Keratinocyte (primary cell): Measurements from ENCODE around the gene KCNH2. TPM values are rescaled to one million over a fixed set of nuclear protein-coding genes. Genes with fewer than 3 reads are reported as not detected.

Source experiments
- DNase-seq: peaks from one replicate; pipeline ENCODE4 v3.0.0-alpha.2; 2011; ENCODE audit warnings: low read depth, missing footprints, low spot score
- FAIRE-seq: peaks from 2 replicates; lab custom pipeline; 2011; peaks lifted over from hg19 to GRCh38; lab: Jason Lieb, UNC
- H2AFZ ChIP-seq: 2 replicates; pipeline ENCODE4 v1.6.0; 2012; ENCODE audit warnings: low read length, control low read depth, inconsistent platforms; ENCODE audit not compliant: control insufficient read depth
- H3K27ac ChIP-seq: 2 replicates; pipeline ENCODE4 v1.5.1; 2011; ENCODE audit warnings: low read length; ENCODE audit not compliant: control insufficient read depth, insufficient read depth
- H3K27me3 ChIP-seq: 3 replicates; pipeline ENCODE4 v1.6.0; 2011; ENCODE audit warnings: low read length; ENCODE audit not compliant: control insufficient read depth, insufficient read depth; ENCODE audit errors: extremely low read depth
- H3K36me3 ChIP-seq, 2 experiments: 2 replicates in 1 of 2; 3 replicates in 1 of 2; pipeline ENCODE4 v1.5.1; 2011; ENCODE audit warnings: low read length in 2 of 2, mild to moderate bottlenecking in 1 of 2; ENCODE audit not compliant: control insufficient read depth in 2 of 2, insufficient read depth in 2 of 2; ENCODE audit errors: extremely low read depth in 1 of 2
- H3K4me1 ChIP-seq: 3 replicates; pipeline ENCODE4 v1.5.1; 2011; ENCODE audit warnings: low read length; ENCODE audit not compliant: control insufficient read depth, insufficient read depth; ENCODE audit errors: extremely low read depth
- H3K4me2 ChIP-seq: 3 replicates; pipeline ENCODE4 v1.6.0; 2011; ENCODE audit warnings: low read depth, low read length; ENCODE audit not compliant: control insufficient read depth, insufficient read depth; ENCODE audit errors: extremely low read depth
- H3K4me3 ChIP-seq, 3 experiments: fragments of 200-600 bp in 1 of 3; sonication (generic) in 1 of 3; 2 replicates in 2 of 3; 3 replicates in 1 of 3; pipeline ENCODE4 v1.5.1; 2011 to 2016; ENCODE audit warnings: low read length in 3 of 3, mild to moderate bottlenecking in 3 of 3, control low read depth in 2 of 3, inconsistent platforms in 1 of 3, low read depth in 1 of 3, mixed read lengths in 1 of 3, mixed run types in 1 of 3, moderate library complexity in 1 of 3; ENCODE audit not compliant: control insufficient read depth in 2 of 3, insufficient read depth in 2 of 3; ENCODE audit errors: extremely low read depth in 1 of 3
- H3K79me2 ChIP-seq: 2 replicates; pipeline ENCODE4 v1.6.0; 2012; ENCODE audit warnings: low read length; ENCODE audit not compliant: control insufficient read depth, insufficient read depth
- H3K9ac ChIP-seq: 3 replicates; pipeline ENCODE4 v1.6.0; 2011; ENCODE audit warnings: low read length; ENCODE audit not compliant: control insufficient read depth, insufficient read depth; ENCODE audit errors: extremely low read depth
- H3K9me1 ChIP-seq: 3 replicates; pipeline ENCODE4 v1.6.0; 2011; ENCODE audit warnings: low read length; ENCODE audit not compliant: control insufficient read depth, insufficient read depth; ENCODE audit errors: extremely low read depth
- H3K9me3 ChIP-seq: 2 replicates; pipeline ENCODE4 v1.5.1; 2012; ENCODE audit warnings: low read depth, low read length; ENCODE audit not compliant: control insufficient read depth
- H4K20me1 ChIP-seq: 3 replicates; pipeline ENCODE4 v1.6.0; 2011; ENCODE audit warnings: low read length; ENCODE audit not compliant: control insufficient read depth, insufficient read depth; ENCODE audit errors: extremely low read depth
- EZH2 ChIP-seq: IDR thresholded peaks from one replicate; pipeline ENCODE4 v1.6.1; 2012; ENCODE audit warnings: inconsistent platforms, mild to moderate bottlenecking, low read length, moderate library complexity
- dilution Hi-C: fragments of 300-500 bp; cut with MboI; formaldehyde crosslinking; loops from one replicate; pipeline ENCODE4 v1.7.0; 2020; ENCODE audit warnings: low sequenced_read_pairs; ENCODE audit not compliant: extremely low pct_ligation_motif_present
- polyA plus RNA-seq, 5 experiments: library from polyadenylated mRNA; depleted of rRNA in 3 of 5; stranded (reverse) in 3 of 5; stranded (forward) in 1 of 5; unstranded in 1 of 5; fragments of >200 nt; gene quantifications; 1 replicate in 1 of 5; 2 replicates in 3 of 5; 3 replicates in 1 of 5; pipeline versions ENCODE4 v1.2.1 to v1.2.3, GENCODE V29; 2011 to 2012; ENCODE audit warnings: missing spikeins in 2 of 5, low read depth in 1 of 5, low replicate concordance in 1 of 5
- TF ChIP-seq, protein P1 (sequence below), 3 experiments: IDR thresholded peaks in 1 of 3; conservative IDR thresholded peaks in 1 of 3; optimal IDR thresholded peaks in 1 of 3; 2 replicates in 2 of 3; 3 replicates in 1 of 3; pipeline versions ENCODE3 to v1.5.1; 2011; ENCODE audit warnings: low read length in 3 of 3, mild to moderate bottlenecking in 3 of 3, moderate library complexity in 2 of 3, control low read depth in 1 of 3, inconsistent platforms in 1 of 3; ENCODE audit not compliant: insufficient read depth in 2 of 3; ENCODE audit errors: extremely low read depth in 1 of 3

KCNH2 gene
- polyA plus RNA-seq, 1 donor (not counting 4 experiments of a cell fraction or from before 2014, with no cell fraction given), result 0.03 TPM

DNA sequence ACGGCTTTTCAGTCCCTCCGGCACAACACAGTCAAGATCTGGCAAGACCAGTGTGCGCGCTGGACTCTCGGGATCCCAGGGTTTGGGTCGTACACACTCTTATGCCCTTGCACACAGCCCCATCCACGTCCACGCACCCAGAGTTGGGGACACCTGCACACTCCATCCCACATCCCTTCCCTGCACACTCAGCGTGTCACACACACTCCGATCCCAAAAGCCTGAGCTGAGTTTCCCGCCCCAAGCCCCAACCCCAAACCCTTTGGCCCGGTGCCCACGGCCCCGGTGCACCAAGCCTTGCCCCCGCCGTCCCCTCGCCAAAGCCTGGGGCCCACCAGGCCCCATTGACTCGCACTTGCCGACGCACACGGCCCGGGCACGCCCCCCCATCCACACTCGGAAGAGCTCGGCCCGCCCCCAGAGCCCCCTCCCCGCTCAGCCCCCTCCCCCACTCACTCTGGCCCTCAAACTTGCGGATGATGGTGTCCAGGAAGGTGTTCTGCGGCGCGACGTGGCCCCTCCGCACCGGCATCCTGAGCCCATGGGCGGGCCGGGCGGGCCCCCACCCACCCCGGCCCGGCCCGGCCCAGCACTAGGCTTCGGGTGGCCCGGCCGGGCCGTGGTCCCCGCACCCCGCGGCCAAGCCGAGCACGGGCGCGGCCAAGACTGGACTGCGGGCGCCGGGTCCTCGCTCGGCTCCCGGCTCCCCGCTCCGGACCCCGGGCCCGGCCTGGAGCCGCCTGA lies 567 bp downstream of the KCNH2 start:
- dilution Hi-C loops, result no loop called here
- TF ChIP-seq EZH2, result peak; percentile 92
- TF ChIP-seq, protein P1, sequence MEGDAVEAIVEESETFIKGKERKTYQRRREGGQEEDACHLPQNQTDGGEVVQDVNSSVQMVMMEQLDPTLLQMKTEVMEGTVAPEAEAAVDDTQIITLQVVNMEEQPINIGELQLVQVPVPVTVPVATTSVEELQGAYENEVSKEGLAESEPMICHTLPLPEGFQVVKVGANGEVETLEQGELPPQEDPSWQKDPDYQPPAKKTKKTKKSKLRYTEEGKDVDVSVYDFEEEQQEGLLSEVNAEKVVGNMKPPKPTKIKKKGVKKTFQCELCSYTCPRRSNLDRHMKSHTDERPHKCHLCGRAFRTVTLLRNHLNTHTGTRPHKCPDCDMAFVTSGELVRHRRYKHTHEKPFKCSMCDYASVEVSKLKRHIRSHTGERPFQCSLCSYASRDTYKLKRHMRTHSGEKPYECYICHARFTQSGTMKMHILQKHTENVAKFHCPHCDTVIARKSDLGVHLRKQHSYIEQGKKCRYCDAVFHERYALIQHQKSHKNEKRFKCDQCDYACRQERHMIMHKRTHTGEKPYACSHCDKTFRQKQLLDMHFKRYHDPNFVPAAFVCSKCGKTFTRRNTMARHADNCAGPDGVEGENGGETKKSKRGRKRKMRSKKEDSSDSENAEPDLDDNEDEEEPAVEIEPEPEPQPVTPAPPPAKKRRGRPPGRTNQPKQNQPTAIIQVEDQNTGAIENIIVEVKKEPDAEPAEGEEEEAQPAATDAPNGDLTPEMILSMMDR (optimal IDR thresholded peaks at IDR 0.05 in 1 of 3, IDR thresholded peaks at IDR 0.05 in 1 of 3, conservative IDR thresholded peaks at IDR 0.05 in 1 of 3; ENCODE audit: extremely low read depth in 1 of 3, insufficient read depth in 2 of 3, low read length in 3 of 3), result no peak
- FAIRE-seq, result no peak

DNA sequence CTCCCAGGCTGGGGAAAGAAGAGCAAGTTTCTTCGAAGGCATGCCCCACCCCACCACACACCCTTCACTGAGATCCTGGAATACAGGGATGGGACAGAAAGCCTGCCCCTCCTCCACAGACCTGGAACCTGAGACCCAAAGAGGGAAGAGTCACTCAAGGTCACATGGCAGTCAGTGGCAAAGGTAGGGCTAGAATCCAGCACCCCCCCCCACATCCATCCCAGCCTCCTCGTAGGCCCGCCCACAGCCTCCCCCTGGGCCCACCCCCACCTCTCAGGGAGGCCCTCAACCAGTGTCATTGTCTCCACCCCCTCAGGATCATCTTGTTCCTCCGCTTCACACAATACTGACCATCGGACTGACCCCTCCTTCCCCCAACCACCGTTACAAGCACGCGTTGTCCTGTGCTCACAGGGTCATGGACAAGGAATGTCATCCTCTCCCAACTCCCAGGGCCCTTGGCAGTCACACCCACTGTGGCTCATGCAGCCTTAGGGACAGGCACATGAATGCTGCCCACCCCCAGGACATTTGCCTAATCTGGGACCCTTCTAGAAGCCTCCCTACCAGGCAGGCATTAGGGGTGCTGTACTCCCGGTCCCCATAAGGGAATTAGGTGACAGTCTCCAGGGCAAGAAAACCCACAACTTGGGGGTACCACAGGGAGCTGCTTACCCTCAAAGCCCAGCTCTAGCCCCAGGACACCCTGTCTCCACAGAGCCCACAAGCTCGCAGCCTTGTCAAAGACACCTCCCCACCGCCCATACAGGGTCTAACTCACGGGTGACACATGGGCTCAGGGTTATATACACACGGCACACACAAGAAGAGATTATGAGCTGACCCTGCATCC lies 1.4 kb downstream of the KCNH2 start:
- Histone ChIP-seq H3K9me1 (no peaks in the 10 kb centered on the region), H3K4me3 (no peak overlapping the region), H3K9me3 (no peaks in the 10 kb centered on the region), H3K79me2 (no peaks in the 10 kb centered on the region), H3K9ac (no peak overlapping the region), H2AFZ (no peak overlapping the region), H3K4me1 (peaks cover 2% of the 10 kb centered on the region), H3K27ac (no peak overlapping the region), H4K20me1 (no peaks in the 10 kb centered on the region), H3K27me3 (peaks cover 78% of the 10 kb centered on the region), H3K4me2 (no peak overlapping the region), H3K36me3 (no peaks in the 10 kb centered on the region)
- no peak for DNase-seq
- no peak for FAIRE-seq
- dilution Hi-C loops, result no loop called here
- TF ChIP-seq EZH2, result no peak
- TF ChIP-seq, protein P1 (optimal IDR thresholded peaks at IDR 0.05 in 1 of 3, IDR thresholded peaks at IDR 0.05 in 1 of 3, conservative IDR thresholded peaks at IDR 0.05 in 1 of 3; ENCODE audit: extremely low read depth in 1 of 3, insufficient read depth in 2 of 3, low read length in 3 of 3), result no peak

More for the DNA sequence above, 567 bp downstream of the KCNH2 start:
- H3K9ac ChIP-seq, result no peak overlapping the region
- H3K4me1 ChIP-seq, result peaks cover 2% of the 10 kb centered on the region
- no peak overlapping the region for H2AFZ ChIP-seq
- no peak overlapping the region for H3K27ac ChIP-seq
- H3K4me3 ChIP-seq, result no peak overlapping the region
- H3K9me3 ChIP-seq, result no peaks in the 10 kb centered on the region
- no peaks in the 10 kb centered on the region for H3K36me3 ChIP-seq
- no peaks in the 10 kb centered on the region for H3K9me1 ChIP-seq
- no peaks in the 10 kb centered on the region for H3K79me2 ChIP-seq
- H4K20me1 ChIP-seq, result no peaks in the 10 kb centered on the region
- DNase-seq, result no peak
- H3K4me2 ChIP-seq, result no peak overlapping the region
- H3K27me3 ChIP-seq, result peaks cover 79% of the 10 kb centered on the region
